22Rv1 (cell line): Measurements from ENCODE around the gene GRM1.
"Not testable (repeated sequence)": the region's sequence is repeated elsewhere in the genome, so short reads cannot be mapped to it uniquely, and the experiment has no call there.

ENCODE experiments used
- H3K27ac ChIP-seq: fragments of 450-650 bp; 2 replicates; pipeline ENCODE4 v1.5.1; 2017
- ZFX ChIP-seq: fragments of 450-650 bp; IDR thresholded peaks from 2 replicates; pipeline ENCODE4 v1.6.1; 2017; ENCODE audit warnings: antibody characterized with exemption, borderline replicate concordance
- TF ChIP-seq, protein P1 (sequence below): fragments of 450-650 bp; IDR thresholded peaks from 2 replicates; pipeline ENCODE4 v1.5.1; 2017; ENCODE audit warnings: mild to moderate bottlenecking

Gene GRM1

DNA sequence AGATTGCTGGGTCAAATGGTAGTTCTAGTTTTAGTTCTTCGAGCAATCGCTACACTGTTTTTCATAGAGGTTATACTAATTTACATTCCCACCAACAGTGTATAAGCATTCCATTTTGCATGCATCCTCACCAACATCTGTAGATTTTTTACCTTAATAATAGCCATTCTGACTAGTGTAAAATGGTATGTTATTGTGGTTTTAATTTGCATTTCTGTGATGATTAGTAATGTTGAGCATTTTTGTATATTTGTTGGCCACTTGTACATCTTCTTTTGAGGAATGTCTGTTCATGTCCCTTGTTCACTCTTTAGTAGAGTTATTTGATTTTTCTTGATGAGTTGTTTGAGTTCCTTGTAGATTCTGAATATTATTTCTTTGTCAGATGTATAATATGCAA, 236.2 kb downstream of the GRM1 start:
- H3K27ac ChIP-seq, result no peak overlapping the region
- TF ChIP-seq, protein P1, sequence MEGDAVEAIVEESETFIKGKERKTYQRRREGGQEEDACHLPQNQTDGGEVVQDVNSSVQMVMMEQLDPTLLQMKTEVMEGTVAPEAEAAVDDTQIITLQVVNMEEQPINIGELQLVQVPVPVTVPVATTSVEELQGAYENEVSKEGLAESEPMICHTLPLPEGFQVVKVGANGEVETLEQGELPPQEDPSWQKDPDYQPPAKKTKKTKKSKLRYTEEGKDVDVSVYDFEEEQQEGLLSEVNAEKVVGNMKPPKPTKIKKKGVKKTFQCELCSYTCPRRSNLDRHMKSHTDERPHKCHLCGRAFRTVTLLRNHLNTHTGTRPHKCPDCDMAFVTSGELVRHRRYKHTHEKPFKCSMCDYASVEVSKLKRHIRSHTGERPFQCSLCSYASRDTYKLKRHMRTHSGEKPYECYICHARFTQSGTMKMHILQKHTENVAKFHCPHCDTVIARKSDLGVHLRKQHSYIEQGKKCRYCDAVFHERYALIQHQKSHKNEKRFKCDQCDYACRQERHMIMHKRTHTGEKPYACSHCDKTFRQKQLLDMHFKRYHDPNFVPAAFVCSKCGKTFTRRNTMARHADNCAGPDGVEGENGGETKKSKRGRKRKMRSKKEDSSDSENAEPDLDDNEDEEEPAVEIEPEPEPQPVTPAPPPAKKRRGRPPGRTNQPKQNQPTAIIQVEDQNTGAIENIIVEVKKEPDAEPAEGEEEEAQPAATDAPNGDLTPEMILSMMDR, result no peak
- TF ChIP-seq ZFX, result no peak

DNA sequence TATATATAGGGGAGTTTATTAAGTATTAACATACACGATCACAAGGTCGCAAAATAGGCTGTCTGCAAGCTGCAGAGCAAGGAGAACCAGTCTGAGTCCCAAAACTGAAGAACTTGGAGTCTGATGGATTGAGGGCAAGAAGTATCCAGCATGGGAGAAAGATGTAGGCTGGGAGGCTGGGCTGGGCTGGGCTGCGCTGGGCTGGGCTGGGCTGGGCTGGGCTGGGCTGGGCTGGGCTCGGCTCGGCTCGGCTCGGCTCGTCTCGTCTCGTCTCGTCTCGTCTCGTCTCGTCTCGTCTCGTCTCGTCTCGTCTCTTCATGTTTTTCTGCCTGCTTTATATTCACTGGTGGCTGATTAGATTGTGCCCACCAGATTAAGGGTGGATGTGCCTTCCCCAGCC, 238.6 kb downstream of the GRM1 start:
- TF ChIP-seq ZFX, result no peak
- TF ChIP-seq, protein P1, result no peak
- no peak overlapping the region for H3K27ac ChIP-seq

DNA sequence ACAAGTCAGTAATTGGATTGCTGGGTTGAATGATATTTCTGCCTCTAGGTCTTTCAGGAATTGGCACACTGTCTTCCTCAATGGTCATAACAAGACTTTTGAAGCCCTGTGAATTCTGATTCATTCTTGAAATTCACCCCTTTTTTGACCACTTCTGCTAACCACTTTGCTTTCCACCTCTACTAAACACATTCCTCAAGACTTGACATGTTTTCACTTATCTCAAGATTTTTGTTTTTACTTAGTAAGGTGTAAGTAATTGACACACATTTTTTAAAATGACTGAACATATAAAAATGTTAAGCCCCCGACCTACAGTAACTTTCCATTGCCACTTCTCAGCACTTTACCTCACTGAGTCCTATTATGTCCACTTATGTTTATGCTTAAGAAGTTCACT, 239.1 kb downstream of the GRM1 start:
- TF ChIP-seq ZFX, result no peak
- TF ChIP-seq, protein P1, result no peak
- no peak overlapping the region for H3K27ac ChIP-seq

DNA sequence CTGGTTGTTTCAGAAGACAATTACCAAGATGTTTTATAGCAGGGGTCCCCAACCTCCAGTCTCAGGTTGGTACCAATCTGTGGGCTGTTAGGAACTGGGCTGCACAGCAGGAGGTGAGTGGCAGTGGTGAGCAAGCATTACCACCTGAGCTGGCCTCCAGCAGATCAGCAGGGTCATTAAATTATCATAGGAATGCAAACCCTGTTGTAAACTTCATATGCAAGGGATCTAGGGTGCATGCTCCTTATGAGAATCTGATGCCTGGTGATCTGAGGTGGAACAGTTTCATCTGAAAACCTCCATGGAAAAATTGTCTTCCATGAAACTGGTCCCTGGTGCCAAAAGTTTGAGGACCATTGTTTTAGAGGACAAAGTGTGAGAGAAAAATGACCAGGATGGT, 240.6 kb downstream of the GRM1 start:
- H3K27ac ChIP-seq, result no peak overlapping the region
- TF ChIP-seq, protein P1, result no peak
- TF ChIP-seq ZFX, result no peak

DNA sequence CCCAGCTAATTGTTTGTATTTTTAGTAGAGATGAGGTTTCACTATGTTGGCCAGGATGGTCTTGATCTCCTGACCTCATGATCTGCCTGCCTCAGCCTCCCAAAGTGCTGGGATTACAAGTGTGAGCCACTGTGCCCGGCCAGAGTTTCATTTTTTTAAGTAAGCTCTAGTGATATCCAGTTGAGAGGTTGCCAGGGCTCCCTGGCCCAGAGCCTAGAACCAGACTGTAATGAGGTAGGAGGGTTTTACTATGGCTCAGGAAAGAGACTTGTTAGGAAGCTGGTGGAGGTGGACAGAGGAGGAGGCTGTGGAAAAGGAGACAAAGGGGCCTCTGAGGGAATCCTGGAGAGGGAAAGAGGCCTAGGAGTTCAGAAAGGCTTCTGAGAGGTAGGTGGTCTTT, 242.3 kb downstream of the GRM1 start:
- H3K27ac ChIP-seq, result not testable (repeated sequence)

DNA sequence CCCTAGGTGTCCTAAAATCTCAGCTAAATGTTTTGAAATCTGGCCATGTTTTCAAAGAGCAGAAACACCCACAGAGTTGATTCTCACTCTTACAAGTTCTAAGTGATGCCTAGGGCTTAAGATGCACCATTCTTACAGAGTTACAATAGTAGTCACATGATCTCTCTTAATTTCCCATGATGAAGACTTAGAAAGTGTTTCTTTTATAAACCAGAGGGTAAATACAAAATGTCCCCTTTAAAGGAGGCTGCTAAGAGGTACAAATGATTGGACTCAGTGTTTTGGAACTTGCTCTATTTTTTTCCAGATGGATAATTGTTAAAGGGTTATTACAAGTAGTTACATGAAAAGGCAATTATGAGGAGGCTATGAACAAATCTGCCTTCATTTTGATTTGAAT, 244.6 kb downstream of the GRM1 start:
- TF ChIP-seq ZFX, result no peak
- TF ChIP-seq, protein P1, result no peak
- no peak overlapping the region for H3K27ac ChIP-seq

DNA sequence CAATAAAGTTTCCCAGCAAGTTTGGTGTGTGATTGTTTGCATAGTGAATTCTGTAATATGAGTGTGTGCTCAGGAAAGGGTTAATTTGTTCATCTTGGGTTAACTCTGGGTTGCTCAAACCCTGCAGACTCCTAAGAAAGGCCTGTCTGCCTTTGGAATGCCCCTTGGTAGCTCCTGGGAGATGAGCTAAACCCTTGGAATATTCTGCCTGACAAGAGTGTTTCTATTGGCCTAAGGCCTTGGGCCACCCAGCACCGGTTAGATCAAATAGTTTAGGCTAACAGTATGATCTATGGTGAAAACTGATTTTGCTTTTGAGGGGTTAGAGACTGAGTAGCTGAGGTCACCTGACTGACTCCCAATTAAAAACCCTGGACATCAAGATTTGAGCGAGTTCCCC, 248.3 kb downstream of the GRM1 start:
- H3K27ac ChIP-seq, result no peak overlapping the region
- TF ChIP-seq, protein P1, result no peak
- no peak for TF ChIP-seq ZFX

DNA sequence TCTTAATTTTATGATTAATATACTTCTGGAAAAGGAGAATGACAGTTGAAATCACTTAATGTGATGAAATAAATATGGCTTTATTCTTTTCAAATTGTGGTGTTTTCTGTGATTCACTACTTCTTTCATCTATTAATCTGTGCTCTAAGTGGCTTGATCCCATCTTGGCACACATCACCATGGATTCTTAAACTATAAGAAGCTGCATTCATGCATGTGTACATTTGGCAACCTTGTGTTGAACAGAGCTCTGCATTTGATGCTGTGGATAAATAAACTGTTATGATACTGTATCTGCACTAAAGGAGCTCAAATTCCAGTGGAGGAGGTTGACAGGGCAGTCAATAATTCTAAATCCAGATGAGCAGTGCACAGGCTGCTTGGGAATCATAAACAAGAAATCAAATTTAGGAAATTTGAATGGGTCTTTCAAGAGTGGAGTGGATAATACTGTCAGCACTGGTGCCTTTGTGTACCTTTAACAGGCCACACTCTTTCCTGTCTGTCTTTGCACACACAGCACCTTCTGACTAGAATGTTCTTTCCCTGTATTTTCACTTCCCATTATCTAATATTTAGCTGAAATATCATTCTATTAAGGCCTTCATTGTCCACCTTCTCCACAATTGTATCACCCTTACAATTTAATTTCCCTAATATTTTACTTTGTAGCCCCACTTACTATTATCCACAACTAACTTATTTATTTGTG, 252.9 kb downstream of the GRM1 start:
- TF ChIP-seq ZFX, result no peak
- TF ChIP-seq, protein P1, result no peak
- H3K27ac ChIP-seq, result no peak overlapping the region
